NB4 (cell line): ENCODE data around the gene CD248.

Experiments
- DNase-seq: peaks from one replicate; pipeline ENCODE4 v3.0.0; 2010; ENCODE audit warnings: low read depth
- H3K4me3 ChIP-seq: one replicate; pipeline ENCODE4 v1.5.1; 2011; ENCODE audit warnings: mild to moderate bottlenecking, low read depth, low read length, moderate library complexity
- CTCF ChIP-seq: IDR thresholded peaks from one replicate; pipeline ENCODE4 v1.5.1; 2012; ENCODE audit warnings: low read depth, low read length
- MAX ChIP-seq: IDR thresholded peaks from 2 replicates; pipeline ENCODE4 v1.6.1; 2011; ENCODE audit warnings: low read depth, low read length
- MYC ChIP-seq: IDR thresholded peaks from 2 replicates; pipeline ENCODE4 v1.6.1; 2011; ENCODE audit warnings: low read depth, low read length
- POLR2A ChIP-seq: IDR thresholded peaks from 2 replicates; pipeline ENCODE4 v1.6.1; 2011; ENCODE audit warnings: mild to moderate bottlenecking; ENCODE audit not compliant: insufficient read length; ENCODE audit errors: extremely low read depth

Gene CD248

GRCh38 chr11:66333220-66333877 is 16.5 kb upstream of the CD248 start:
- DNase-seq: no peak
- no peak overlapping the region for H3K4me3 ChIP-seq
- TF ChIP-seq MYC (no peak), POLR2A (no peak), MAX (no peak), CTCF (no peak)

- TF ChIP-seq MAX: no peak
- no peak for TF ChIP-seq MYC
- no peak for TF ChIP-seq POLR2A
- TF ChIP-seq CTCF: no peak
- DNase-seq: no peak
- no peak overlapping the region for H3K4me3 ChIP-seq
These were observed 15.8 kb upstream of the CD248 start for GRCh38 chr11:66332371-66333219.

- H3K4me3 ChIP-seq: no peak overlapping the region
- no peak for TF ChIP-seq MYC
- no peak for TF ChIP-seq POLR2A
- TF ChIP-seq CTCF: no peak
- no peak for TF ChIP-seq MAX
- DNase-seq: no peak
These were observed 14.9 kb upstream of the CD248 start for GRCh38 chr11:66331542-66332370.

- no peak overlapping the region for H3K4me3 ChIP-seq
- TF ChIP-seq CTCF: no peak
- TF ChIP-seq MYC: no peak
- TF ChIP-seq MAX: no peak
- no peak for TF ChIP-seq POLR2A
- DNase-seq: no peak
These were observed 14.1 kb upstream of the CD248 start for GRCh38 chr11:66330931-66331330.

- no peak for DNase-seq
- H3K4me3 ChIP-seq: no peak overlapping the region
- TF ChIP-seq POLR2A: no peak
- no peak for TF ChIP-seq MYC
- TF ChIP-seq CTCF: no peak
- no peak for TF ChIP-seq MAX
These were observed 12.4 kb upstream of the CD248 start for GRCh38 chr11:66329165-66329673.
